CD4-positive, CD25-positive, alpha-beta regulatory T cell (primary cell): Measurements from ENCODE around the gene SEMA4D. TPM values are rescaled to one million over a fixed set of nuclear protein-coding genes. Genes with fewer than 3 reads are reported as not detected.
A peak's percentile ranks its signal among the peaks of the same experiment; 100 is the strongest.

ENCODE experiments used
- ATAC-seq, 2 donors: fragments of 150-1000 bp; cut with Tn5 transposase; one replicate each; pipeline ENCODE4 v1.10.0; 2021; ENCODE audit warnings: low read depth in 2 of 2, moderate number of reproducible peaks in 2 of 2, moderate library complexity in 1 of 2
- DNase-seq, 3 donors: peaks; one replicate each; pipeline versions ENCODE4 v3.0.0 to v3.0.0-alpha.2; 2012 to 2022; ENCODE audit warnings: mixed read lengths in 1 of 3
- H3K27ac ChIP-seq: one replicate; pipeline ENCODE4 v1.7.0; 2013; ENCODE audit warnings: mild to moderate bottlenecking, low read length; ENCODE audit not compliant: insufficient read depth, poor library complexity, severe bottlenecking
- H3K27me3 ChIP-seq: one replicate; pipeline ENCODE4 v1.7.0; 2013; ENCODE audit warnings: low read length; ENCODE audit not compliant: control insufficient read depth, insufficient read depth
- H3K36me3 ChIP-seq: one replicate; pipeline ENCODE4 v1.7.0; 2013; ENCODE audit warnings: mild to moderate bottlenecking, low read length, moderate library complexity; ENCODE audit not compliant: control insufficient read depth, insufficient read depth
- H3K4me1 ChIP-seq: 2 replicates; pipeline ENCODE4 v1.7.0; 2013; ENCODE audit warnings: mild to moderate bottlenecking, low read length; ENCODE audit not compliant: insufficient read depth, control insufficient read depth, poor library complexity, severe bottlenecking
- H3K4me3 ChIP-seq: one replicate; pipeline ENCODE4 v1.7.0; 2013; ENCODE audit warnings: low read depth, mild to moderate bottlenecking, low read length, moderate library complexity
- H3K9me3 ChIP-seq, 2 experiments: 1 replicate in 1 of 2; 2 replicates in 1 of 2; pipeline ENCODE4 v1.7.0; 2013; ENCODE audit warnings: low read length in 2 of 2, mild to moderate bottlenecking in 1 of 2, moderate library complexity in 1 of 2; ENCODE audit not compliant: control insufficient read depth in 2 of 2
- H3K27ac Mint-ChIP-seq, 3 donors: one replicate each; pipeline ENCODE4 v1.8.0; 2020 to 2022; ENCODE audit warnings: mild to moderate bottlenecking in 3 of 3, mixed read lengths in 3 of 3, moderate library complexity in 2 of 3
- H3K27me3 Mint-ChIP-seq: one replicate; pipeline ENCODE4 v1.8.0; 2022; ENCODE audit warnings: mild to moderate bottlenecking, mixed read lengths
- H3K36me3 Mint-ChIP-seq: one replicate; pipeline ENCODE4 v1.8.0; 2020; ENCODE audit warnings: mixed read lengths
- H3K4me1 Mint-ChIP-seq, 4 donors: one replicate each; pipeline ENCODE4 v1.8.0; 2020 to 2022; ENCODE audit warnings: mixed read lengths in 4 of 4, mild to moderate bottlenecking in 1 of 4
- H3K4me3 Mint-ChIP-seq, 4 donors: one replicate each; pipeline ENCODE4 v1.8.0; 2020 to 2022; ENCODE audit warnings: mild to moderate bottlenecking in 4 of 4, mixed read lengths in 4 of 4, moderate library complexity in 3 of 4
- H3K9me3 Mint-ChIP-seq, 7 donors: one replicate each; pipeline ENCODE4 v1.8.0; 2020 to 2022; ENCODE audit warnings: mixed read lengths in 7 of 7, mild to moderate bottlenecking in 3 of 7, moderate library complexity in 2 of 7
- polyA plus RNA-seq, 4 donors: library from polyadenylated mRNA; unstranded; fragments of 300-500 nt; fragmentation: Illumina TruSeq; gene quantifications; one replicate each; pipeline ENCODE4 v1.2.3, GENCODE V29; 2021
- total RNA-seq: library from RNA; stranded (reverse); gene quantifications from one replicate; pipeline ENCODE4 v1.2.3, GENCODE V29; 2022

The SEMA4D gene
- total and polyA plus RNA-seq, 5 donors from 2014 or later = 67.5 to 480 (median 90.5) TPM

DNA sequence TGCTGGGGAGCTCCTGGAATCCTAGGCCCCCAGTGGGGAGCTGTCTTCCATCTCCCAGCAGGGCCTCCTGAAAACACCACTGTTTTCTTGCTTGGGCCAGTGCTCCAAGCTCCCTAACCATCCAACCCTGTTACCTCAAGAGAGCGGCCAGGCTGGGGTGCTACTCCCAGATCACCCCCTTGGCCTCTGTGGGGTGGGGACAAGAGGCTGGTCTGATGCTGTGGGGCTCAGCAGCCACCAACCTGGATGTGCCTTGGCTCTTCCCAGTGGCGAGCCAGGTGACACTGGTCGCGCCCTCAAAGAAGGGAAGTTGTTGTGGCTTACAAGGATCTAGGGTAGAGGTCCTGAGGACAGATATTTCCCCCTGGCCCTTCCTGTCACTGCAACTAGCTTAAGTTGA is 130.6 kb downstream of the SEMA4D start:
- H3K27me3 ChIP-seq = no peaks in the 10 kb centered on the region
- Mint-ChIP-seq H3K27ac (peak overlapping the region in 1 of 3 donors; percentile 48), H3K27me3 (no peaks in the 10 kb centered on the region), H3K4me3 (peak overlapping the region in 1 of 4 donors; percentile 76), H3K4me1 (peaks cover 0 to 11% (median 3%) of the 10 kb centered on the region in 4 donors), H3K36me3 (no peaks in the 10 kb centered on the region), H3K9me3 (no peaks in the 10 kb centered on the region)
- no peak overlapping the region for H3K4me3 ChIP-seq
- H3K36me3 ChIP-seq = peaks cover 6% of the 10 kb centered on the region
- H3K9me3 ChIP-seq = no peaks in the 10 kb centered on the region
- ATAC-seq (no peak), DNase-seq (no peak)
- no peak overlapping the region for H3K27ac ChIP-seq
- no peaks in the 10 kb centered on the region for H3K4me1 ChIP-seq

DNA sequence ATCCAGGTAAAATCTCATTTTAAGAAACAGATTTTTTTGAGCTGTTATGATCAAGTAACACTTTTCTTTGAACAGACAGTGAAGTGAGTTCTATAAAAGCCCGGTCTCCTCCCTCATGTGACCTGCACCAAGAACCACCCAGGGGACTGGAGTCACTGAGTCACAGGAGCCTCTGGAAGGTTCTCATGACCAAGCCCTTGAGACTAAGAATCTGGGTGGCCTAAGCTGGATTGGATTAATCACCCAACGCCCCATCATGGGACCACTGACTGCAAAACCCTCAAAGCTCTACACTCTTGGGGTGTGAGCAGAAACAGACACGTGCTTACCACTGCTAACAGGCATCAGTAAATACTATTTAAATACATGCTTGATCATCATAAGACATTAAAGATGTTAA is 131.2 kb downstream of the SEMA4D start:
- ATAC-seq = no peak
- H3K36me3 ChIP-seq = peaks cover 12% of the 10 kb centered on the region
- no peaks in the 10 kb centered on the region for H3K4me1 ChIP-seq
- no peaks in the 10 kb centered on the region for H3K27me3 ChIP-seq
- Mint-ChIP-seq H3K9me3 (no peaks in the 10 kb centered on the region), H3K27me3 (no peaks in the 10 kb centered on the region), H3K36me3 (peaks cover 2% of the 10 kb centered on the region), H3K4me3 (peak overlapping the region in 1 of 4 donors; percentile 38), H3K27ac (peak overlapping the region in 2 of 3 donors; percentile 31 to 48), H3K4me1 (peaks cover 0 to 11% (median 3%) of the 10 kb centered on the region in 4 donors)
- no peak overlapping the region for H3K4me3 ChIP-seq
- no peaks in the 10 kb centered on the region for H3K9me3 ChIP-seq
- no peak for DNase-seq
- H3K27ac ChIP-seq = no peak overlapping the region

DNA sequence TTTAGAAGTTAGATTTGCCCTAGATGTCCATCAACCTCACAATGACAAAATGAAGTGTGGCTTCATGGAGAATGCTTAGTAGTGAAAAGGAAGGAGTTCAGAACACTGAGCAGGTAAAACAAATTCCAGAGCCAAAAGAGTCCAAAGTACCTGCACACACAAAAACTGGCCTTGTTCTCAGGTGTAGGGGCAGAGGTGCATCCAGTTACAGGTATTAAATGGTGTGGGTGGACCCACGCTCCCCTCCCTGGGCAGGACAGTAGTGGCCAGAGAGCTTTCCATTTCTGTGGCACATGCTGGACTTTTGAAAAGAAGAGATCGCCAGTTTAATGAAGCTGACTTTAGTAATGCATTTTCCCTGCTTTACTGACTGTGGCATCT is 132.4 kb downstream of the SEMA4D start:
- peaks cover 23% of the 10 kb centered on the region for H3K36me3 ChIP-seq
- no peak overlapping the region for H3K4me3 ChIP-seq
- DNase-seq (no peak), ATAC-seq (no peak)
- peak overlapping the region; percentile 17 for H3K27ac ChIP-seq
- Mint-ChIP-seq H3K27me3 (no peaks in the 10 kb centered on the region), H3K4me3 (no peak overlapping the region), H3K4me1 (peaks cover 0 to 12% (median 5%) of the 10 kb centered on the region in 4 donors), H3K27ac (peak overlapping the region in 1 of 3 donors; percentile 38), H3K9me3 (no peaks in the 10 kb centered on the region), H3K36me3 (peaks cover 13% of the 10 kb centered on the region)
- no peaks in the 10 kb centered on the region for H3K9me3 ChIP-seq
- H3K4me1 ChIP-seq = no peaks in the 10 kb centered on the region
- no peaks in the 10 kb centered on the region for H3K27me3 ChIP-seq

DNA sequence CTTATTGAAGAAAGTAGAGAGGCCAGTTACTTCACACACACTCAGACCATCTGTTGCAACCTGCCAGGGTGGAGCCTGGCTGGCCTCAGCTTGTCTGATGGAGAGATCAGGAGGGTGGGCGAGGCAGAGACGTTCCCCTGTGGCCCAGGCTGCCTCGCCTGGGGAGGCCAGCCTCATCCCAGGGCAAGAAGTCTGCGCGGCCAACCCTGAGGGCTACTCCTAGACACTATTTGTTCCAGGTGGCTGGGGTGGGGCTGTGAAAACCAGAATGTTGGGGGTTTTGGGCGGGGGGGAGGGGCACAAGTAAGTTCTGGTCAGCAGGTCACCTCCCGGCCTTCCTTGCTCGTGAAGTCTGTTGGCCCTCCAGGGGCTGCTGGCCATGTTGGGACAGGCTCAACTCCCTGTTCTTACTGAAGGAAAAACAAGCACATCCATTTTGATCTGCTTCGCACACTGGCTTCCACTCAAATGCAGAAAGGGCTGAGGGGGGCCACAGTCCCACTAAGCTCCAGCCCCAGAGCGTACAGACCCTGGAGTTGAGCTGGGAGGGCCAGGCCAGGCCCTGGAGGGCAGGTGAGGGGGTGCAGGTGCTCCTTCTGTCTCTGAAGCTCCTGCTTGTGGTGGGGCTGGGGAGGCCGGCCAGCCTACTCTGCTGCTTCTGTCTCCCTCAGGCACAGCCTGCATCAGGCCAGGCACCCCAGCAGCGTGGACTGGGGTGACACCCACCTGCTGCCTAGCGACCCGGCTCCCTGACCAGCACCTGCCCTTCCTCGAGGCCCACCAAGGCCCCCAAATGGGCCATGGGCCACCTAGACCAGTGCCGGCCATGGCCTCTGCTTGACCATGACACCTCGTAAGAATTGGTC is 133.0 kb downstream of the SEMA4D start:
- Histone ChIP-seq H3K9me3 (no peaks in the 10 kb centered on the region), H3K27me3 (no peaks in the 10 kb centered on the region), H3K4me3 (no peak overlapping the region), H3K36me3 (peaks cover 29% of the 10 kb centered on the region), H3K4me1 (no peaks in the 10 kb centered on the region), H3K27ac (peak overlapping the region; percentile 17)
- Mint-ChIP-seq H3K4me3 (no peak overlapping the region), H3K27me3 (no peaks in the 10 kb centered on the region), H3K9me3 (no peaks in the 10 kb centered on the region), H3K4me1 (peaks cover 0 to 18% (median 8%) of the 10 kb centered on the region in 4 donors), H3K36me3 (peaks cover 16% of the 10 kb centered on the region), H3K27ac (peak overlapping the region in 1 of 3 donors; percentile 52)
- DNase-seq = no peak
- ATAC-seq = no peak

DNA sequence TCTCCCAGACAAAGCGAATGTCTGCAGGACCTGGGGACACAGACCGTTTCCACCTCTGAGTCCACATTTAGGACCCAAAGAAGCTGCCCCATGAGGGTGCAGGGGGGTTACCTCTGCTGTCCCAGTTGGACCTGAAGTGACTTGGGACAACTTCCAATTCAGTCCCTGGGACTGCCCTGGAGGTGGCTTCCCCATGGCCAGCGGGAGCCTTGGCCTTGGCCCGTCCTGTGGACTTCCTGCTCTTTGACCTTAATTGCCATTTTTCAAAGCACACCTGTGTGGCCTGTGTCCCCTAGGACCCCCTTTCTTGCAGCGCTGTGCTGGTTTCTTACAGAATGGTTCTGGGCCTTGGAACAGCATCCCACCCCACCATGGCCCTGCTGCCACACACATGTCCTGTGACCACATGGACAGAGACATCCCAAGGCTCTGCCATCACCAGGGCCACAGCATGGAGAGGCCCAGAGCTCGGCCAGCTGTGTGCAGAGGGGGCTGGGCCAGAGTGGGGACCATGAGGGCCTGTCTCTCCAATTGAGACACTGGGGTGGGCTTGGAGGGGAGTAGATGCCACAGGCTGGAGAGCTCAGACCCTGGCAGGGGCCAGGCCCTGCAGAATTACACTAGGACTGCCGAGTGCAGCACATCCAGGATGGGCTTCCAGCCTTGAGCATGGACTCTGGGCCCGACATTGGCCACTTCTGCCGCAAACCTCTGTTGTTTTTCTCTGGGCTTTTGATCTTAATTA is 133.8 kb downstream of the SEMA4D start:
- Mint-ChIP-seq H3K36me3 (peaks cover 16% of the 10 kb centered on the region), H3K27me3 (no peaks in the 10 kb centered on the region), H3K27ac (peak overlapping the region in 1 of 3 donors; percentile 52), H3K9me3 (no peaks in the 10 kb centered on the region), H3K4me1 (peaks cover 0 to 20% (median 9%) of the 10 kb centered on the region in 4 donors), H3K4me3 (no peak overlapping the region)
- Histone ChIP-seq H3K27ac (no peak overlapping the region), H3K27me3 (no peaks in the 10 kb centered on the region), H3K4me3 (no peak overlapping the region), H3K9me3 (no peaks in the 10 kb centered on the region), H3K36me3 (peaks cover 37% of the 10 kb centered on the region), H3K4me1 (no peaks in the 10 kb centered on the region)
- no peak for ATAC-seq
- no peak for DNase-seq

DNA sequence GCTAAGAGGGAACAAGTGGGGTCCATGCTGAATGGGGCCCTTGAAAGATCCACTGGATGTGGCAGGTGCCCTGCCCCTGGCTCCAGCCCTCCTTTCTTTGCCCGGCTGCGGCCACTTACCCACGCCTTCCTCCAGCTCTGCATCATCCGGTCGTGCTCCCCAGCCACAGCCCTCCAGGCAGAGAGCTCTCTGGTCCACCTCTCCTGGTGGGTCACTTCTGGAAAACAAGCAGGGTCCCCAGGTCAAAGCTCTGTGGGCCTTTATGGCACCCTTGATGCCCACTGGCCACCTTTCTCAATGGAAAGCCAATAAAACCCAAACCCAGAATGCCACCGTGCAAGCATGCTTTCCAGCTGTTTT is 134.6 kb downstream of the SEMA4D start:
- Histone ChIP-seq H3K9me3 (no peaks in the 10 kb centered on the region), H3K36me3 (peaks cover 45% of the 10 kb centered on the region), H3K4me1 (no peaks in the 10 kb centered on the region), H3K27me3 (no peaks in the 10 kb centered on the region), H3K27ac (no peak overlapping the region), H3K4me3 (no peak overlapping the region)
- peaks cover 23% of the 10 kb centered on the region for H3K36me3 Mint-ChIP-seq
- DNase-seq (no peak), ATAC-seq (no peak)
- no peaks in the 10 kb centered on the region for H3K27me3 Mint-ChIP-seq
- H3K9me3 Mint-ChIP-seq = no peaks in the 10 kb centered on the region
- peak overlapping the region in 1 of 4 donors; percentile 22 for H3K4me3 Mint-ChIP-seq
- peaks cover 0 to 20% (median 8%) of the 10 kb centered on the region in 4 donors for H3K4me1 Mint-ChIP-seq
- H3K27ac Mint-ChIP-seq = peak overlapping the region in 1 of 3 donors; percentile 61

DNA sequence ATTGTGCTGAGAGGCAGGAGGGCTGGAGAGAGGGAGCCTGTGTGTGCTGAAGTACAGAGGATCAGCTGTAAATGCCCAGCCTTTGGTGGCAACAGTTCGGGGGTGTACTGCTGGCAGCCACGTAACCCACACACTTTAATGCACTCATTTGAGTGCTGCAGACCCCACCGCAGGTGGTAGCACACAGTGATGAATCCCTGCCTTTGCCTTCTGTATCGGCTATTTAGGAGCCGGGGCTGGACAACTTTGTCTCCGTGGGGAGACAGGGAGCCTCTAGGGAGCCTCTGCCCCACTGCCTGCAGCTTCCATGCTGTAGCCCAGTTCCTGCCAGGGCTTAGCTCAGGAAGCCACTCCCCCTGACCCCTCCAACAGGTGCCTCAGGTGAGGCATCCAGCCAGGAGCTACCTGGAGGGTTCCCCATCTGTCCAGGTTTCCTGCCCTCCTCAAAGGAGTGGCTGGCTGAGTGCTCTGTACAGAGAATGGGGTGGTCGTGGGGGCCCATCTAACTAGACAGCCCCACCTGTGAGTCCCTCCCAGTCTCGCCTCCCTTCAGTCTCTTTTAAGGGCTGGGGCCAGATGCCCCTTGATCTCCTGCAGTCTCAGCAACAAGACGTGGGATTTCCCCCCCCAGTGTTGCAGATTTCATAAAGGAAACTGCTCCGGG is 135.1 kb downstream of the SEMA4D start:
- Histone ChIP-seq H3K9me3 (no peaks in the 10 kb centered on the region), H3K36me3 (peaks cover 50% of the 10 kb centered on the region), H3K4me1 (no peaks in the 10 kb centered on the region), H3K27me3 (no peaks in the 10 kb centered on the region), H3K4me3 (no peak overlapping the region), H3K27ac (no peak overlapping the region)
- Mint-ChIP-seq H3K4me3 (no peak overlapping the region), H3K27me3 (no peaks in the 10 kb centered on the region), H3K36me3 (peaks cover 25% of the 10 kb centered on the region), H3K9me3 (no peaks in the 10 kb centered on the region), H3K27ac (peak overlapping the region in 1 of 3 donors; percentile 77), H3K4me1 (peaks cover 0 to 20% (median 8%) of the 10 kb centered on the region in 4 donors)
- DNase-seq = no peak
- no peak for ATAC-seq
